Globus pallidus (tissue), 1 donor: Measurements from ENCODE around the gene RITA1.

Experiments
- DNase-seq: peaks from one replicate; pipeline ENCODE4 v3.0.0-alpha.2; 2015; ENCODE audit warnings: low spot score

Gene RITA1

DNA sequence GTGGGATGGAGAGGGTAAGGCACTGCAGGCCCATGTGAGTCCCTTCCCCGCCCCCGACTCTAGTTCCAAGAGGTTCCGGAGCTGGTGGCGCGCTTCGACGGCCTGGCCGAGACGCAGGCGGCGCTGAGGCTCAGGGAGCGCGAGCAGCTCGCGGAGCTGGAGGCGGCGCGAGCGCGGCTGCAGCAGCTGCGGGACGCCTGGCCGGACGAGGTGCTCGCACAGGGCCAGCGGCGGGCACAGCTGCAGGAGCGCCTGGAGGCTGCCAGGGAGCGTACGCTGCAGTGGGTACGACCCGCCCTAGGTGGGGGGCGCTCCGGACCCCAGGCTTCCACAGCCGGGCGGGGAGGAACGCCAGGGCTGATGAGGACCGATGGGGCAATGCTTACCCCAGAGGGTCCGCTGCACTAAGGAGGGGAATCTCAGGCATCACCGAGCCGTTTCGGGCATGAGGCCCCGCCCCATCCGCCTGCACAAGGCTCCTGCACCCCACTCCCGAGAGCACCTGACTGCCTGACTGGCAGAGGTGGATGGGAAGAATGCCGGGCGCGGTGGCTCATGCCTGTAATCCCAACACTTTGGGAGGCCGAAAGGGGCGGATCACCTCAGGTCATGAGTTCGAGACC, 31.1 kb upstream of the RITA1 start:
- DNase-seq = no peak

DNA sequence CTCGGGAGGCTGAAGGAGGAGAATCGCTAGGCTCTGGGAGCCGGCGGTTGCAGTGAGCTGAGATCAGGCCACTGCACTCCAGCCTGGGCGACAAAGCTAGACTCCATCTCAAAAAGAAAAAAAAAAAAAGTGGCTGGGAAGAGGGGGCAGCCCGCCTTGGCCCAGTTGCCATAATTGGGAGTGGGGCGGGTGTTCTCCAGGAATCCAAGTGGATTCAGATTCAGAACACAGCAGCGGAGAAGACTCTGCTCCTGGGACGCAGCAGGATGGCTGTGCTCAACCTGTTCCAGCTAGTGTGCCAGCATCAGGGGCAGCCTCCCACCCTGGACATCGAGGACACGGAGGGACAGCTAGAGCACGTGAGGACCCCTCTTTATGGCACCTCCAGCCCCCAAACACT, 30.5 kb upstream of the RITA1 start:
- no peak for DNase-seq

DNA sequence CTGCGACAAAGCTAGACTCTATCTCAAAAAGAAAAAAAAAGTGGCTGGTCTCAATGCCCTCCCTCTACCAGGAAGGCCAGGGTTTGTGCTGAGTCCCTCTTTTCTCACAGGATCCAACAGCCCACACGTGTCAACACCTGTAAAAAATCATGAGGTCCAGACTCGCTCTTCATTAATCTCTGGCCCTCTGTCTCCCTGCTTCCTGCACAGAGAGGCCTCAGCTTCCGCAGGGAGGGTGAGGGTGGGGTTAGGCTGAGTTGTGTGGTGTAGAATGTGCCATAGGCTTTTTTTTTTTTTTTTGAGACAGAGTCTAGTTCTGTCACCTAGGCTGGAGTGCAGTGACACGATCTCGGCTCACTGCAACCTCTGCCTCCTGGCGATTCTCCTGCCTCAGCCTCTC, 29.9 kb upstream of the RITA1 start:
- DNase-seq = no peak

DNA sequence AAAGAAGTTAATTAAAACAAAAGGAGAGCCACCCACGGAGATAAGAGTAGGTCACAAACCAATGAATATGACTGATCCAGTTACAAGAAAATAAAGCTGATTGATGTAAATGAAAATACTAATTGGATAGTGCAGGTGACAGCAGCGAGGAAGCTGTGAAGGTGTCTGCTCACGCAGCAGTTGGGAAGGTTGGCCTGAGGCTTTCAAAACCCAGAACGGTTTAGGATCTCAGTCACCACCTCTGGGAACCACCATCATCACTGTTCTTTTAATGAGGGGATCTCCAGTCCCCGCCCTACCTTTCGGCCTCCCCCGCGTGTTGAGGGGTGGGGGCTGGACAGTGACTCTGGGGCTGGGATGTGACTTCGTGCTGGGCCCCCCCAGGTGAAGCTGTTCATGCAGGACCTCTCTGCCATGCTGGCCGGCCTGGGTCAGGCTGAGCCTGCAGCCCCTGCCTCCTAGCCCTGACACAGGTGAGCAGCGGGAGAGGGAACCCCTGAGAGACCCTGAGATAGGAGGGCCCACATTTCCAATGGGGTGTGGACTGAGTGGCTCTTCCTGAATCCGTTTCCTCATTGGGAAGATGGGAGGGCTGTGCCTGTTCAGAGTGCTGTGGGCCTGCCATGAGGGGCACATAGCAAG, 28.2 kb upstream of the RITA1 start:
- no peak for DNase-seq

DNA sequence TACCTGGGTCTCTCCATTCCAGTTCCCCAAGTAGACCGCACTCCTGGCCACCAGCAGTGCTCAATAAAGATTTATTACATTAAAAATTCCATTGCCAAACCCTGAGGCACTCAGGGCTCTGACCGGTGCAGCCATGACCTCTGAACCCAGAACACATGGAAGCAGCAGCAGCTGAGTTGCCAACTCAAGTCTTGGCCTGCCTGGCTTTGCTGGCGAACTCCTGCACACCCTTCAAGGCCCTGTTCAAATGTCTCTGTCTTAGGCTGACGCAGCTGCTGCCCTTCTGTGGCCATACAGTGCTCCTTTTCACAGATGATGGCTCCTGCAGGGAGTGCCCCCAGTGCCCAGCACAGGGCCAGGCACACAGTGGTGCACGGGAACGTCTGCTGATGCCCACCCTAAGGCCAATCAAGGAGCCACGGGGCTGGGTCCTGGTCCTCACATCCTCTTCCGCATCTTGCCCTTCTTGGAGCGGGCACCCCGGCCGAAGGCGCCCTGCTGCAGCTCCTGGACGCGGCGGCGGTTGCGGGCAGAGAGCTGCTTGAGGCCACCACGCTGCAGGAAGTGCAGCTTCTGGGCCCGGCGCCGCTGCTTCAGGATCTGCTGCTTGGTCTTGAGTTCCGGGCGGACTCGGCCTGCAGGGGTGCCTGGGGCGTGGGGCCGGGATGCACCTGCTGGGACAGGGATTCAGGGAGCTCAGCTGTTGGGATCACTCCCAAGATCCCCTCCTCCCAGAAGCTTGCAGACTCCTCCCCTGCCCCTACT, 26.9 kb upstream of the RITA1 start:
- no peak for DNase-seq

DNA sequence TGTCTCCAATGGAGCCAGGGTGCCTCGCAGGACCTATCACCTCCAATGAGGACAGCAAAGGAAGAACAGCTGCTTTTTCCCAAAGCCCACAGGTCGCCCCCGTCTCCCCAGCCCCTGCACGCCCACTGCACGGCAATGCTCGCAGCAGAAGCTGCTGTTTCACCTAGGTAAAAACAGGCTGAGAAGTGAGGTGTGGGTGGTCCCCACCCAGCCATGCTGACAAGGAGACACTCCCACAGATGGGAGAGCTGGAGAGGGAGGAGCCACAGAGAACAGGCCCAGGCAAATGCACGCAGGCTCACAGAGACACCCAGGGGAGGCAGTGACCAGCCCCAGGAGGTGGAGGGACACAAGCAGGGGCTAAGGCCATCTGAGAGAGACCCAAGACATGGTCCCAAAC, 25.6 kb upstream of the RITA1 start:
- DNase-seq = no peak

DNA sequence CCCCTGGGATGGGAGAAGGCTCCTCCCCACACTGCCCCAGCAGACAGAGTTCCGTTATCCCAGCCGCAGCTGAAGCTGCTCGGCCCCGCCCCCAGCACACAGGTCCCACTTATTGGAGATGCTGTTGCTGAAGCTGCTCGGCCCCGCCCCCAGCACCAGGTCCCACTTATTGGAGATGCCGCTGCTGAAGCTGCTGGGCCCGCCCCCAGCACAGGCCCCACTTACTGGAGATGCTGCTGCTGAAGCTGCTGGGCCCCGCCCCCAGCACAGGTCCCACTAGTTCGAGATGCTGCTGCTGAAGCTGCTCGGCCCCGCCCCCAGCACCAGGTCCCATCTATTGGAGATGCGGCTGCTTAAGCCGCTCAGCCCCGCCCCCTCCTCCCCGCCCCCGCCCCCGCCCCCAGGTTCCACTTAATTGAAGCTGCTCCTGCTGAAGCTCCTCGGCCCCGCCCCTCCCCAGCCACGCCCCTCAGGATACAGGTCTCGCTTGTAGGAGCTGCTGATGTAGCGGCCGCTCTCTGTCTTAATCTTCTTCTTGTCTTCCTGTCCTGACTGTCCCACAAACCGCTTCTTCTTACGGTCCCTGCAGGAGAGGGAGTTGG, 24.0 kb upstream of the RITA1 start:
- no peak for DNase-seq

DNA sequence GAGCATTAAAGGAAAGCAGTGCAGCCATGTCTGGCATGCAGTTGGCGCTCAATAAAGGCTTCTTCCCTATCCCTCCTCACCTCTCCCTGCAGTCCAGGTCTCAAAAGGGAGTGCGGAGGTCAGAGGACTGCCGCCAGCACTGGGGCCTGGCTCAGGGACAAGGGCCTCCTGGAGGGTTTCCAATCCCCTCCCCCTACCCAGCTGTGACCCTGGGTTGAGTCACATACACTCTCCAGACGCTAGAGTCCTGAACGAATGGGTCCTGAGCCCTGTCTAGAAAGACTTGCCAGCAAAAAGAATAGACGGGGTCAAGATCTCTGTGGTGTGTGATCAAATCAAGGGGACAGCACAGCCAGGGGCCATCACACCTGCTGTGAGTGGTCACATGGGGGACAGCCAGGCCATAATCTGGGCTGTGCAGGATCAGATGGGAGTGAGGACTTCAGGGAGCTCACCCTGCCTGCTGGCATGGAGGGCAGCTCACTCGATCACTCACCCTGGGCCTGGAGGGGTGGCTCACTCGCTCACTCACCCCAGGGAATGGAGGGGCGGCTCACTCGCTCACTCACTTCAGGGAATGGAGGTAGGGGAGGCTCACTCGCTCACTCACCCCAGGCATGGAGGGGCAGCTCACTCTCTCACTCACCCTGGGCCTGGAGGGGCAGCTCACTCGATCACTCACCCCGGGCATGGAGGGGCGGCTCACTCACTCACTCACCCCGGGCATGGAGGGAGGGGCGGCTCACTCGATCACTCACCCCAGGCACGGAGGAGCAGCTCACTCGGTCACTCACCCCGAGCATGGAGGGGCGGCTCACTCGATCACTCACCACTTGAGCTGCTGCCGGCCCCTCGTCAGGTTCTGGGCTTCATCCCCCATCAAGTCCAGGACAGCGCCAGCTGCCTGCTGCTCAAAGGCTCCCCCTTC, 23.2 kb upstream of the RITA1 start:
- DNase-seq = no peak

DNA sequence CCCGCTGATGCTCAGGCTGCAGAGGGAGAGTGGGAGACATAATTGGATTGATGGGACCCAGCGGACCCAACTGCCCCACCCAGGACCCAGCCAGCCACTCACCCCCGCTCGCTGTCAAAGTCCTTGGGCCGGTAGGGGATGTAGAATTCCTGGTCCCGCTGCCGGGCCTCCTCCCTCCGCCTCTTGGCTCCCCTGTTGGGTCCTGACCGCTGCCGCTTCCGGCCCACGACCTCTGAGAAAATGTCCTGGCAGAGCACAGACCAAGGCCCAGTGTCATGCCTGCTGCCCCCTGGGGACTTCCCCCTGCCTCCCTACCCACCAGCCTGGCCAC, 22.5 kb upstream of the RITA1 start:
- no peak for DNase-seq

DNA sequence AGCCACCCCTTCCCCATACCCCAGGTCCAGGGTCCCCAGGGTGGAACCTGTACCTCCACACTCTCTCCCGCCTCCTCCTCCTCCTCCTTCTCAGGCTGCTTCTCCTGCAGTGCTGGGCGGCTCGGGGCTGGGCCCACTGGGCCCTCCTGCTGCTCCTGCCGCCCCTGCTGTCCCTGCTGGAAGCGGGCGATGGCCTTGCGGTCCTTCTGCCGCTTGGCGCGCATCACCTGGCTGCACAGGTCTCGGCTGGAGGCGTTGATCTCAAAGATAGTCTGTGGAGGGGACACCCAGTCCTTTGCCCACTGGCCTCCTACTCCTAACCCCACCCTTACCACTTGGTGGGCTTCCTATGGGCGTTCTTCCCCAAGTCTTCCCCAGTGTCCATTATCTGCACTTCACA, 21.5 kb upstream of the RITA1 start:
- DNase-seq = no peak

DNA sequence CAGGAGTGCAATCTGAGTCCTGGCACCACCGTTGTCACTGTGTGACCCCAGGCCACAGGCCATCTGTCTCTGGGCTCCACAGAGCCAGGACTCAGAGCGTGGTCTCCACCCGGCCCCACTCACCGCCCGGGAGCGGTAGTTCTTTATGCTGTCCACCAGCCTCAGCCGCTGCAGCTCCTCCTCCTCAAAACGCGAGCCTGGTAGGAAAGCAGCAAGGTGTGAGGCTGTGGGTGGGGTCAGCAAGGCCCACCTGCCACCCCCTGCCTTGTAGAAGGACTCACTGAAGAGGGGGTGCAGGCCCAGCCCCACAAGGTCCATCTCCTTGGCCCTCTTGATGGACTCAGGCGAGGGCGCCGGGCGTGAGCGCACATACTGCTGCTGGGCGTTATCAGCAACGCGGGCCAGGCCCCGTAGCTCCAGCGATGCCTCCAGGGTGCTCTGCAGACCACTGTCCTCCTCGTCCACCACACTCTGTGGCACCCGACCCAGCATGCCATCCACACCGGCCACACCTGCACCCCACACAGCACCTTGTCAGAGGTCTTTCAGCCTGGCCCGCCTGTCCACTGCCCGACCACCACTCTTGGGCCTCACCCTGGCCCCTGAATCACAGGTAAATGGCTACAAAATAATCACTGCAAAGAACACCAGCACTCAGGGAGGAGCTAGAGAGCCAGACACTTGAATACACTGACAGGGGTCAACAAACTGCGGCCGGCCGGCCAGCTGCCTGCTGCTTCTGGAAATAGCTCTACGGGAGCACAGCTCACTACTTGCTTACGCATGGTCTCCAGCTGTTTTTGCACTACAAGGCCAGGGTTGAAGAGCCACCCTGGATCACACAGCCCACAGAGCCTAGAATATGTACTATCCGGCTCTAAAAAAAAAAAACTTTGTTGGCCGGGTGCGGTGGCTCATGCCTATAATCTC, 19.7 kb upstream of the RITA1 start:
- DNase-seq = no peak

DNA sequence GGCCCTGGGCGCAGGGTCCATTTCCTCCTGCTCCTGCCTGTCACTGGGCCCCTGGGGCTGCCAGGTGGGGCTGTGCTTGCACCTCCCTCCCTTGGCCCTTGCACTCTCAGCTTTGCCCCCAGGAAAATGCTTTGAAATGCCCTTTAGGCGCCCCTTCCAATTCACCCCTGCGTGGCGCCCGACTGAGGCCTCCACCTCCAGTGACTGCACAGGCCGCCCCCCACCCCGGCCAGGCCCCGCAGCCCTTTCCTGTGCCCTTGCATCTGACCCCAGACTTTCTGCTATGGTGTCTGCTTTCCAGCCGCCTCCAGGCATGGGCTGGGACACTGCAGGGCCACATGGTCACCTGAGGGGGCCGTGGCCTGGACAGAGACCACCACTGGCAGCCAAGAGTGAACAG, 17.7 kb upstream of the RITA1 start:
- no peak for DNase-seq

DNA sequence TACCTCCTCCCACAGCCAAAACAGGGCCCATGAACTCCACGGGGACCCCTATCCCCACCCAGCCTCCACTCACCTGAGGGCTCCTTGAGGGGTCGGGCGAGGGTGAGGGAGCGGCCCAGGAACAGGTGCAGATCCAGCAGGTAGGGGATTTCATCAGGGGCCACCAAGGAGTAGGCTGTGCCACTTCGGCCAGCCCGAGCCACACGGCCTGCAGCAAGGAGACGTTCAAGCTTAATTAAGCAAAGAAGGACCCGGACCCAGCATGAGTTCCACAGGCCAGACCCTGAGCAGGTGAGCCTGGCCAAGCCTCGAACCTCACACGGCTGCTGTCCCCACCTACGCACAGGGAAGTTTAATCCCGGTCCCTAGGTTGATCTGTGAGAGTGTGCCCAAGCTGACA, 15.8 kb upstream of the RITA1 start:
- no peak for DNase-seq

DNA sequence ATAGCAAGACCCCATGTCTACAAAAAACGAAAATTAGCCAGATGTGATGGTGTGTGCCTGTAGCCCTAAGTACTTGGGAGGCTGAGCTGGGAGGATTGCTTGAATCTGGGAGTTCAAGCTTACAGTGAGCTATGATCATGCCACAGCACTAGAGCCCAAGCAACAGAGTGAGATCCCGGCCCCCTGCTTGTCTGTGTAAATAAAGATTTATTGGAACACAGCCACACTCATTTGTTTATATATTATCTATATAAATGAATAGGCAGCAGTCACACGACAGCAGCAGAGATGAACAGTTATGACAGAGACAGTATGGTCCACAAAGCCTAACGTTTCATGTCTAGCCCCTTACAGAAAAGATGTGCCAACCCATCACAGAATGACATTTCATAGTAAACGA, 15.1 kb upstream of the RITA1 start:
- DNase-seq = no peak

DNA sequence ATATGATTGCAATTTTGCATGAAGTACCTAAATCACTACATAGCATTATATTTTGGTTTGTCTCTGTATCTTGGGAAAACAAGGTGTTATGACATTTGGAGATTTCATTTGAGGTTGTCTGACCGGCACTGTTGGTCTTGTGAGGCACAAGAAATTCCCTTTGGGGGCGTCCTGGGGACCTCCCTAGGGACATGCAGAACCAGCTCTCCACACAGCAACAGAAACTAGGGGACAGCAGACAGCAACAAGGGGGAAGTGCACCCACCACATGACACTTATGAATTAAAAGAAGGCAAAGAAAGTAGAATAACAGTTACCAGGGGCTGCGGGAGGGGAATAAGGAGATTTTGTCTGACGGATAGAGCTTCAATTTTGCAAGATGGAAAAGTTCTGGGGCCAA, 14.6 kb upstream of the RITA1 start:
- DNase-seq = no peak

DNA sequence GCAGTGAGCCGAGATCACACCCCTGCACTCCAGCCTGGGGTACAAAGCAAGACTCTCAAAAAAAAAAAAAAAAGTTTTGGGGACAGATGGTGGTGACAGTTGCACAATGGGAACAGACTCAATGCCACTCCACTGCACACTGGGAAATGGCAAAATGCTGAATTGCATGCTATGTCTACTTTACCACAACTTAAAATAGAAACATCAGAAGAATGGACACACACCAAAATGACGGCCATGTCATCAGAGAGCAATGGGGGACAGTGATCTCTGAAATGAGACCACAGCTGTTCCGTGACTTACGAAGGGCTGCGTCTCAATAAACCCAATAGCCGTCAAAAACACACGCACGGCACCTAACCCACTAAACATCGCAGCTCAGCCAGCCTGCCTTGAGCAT, 14.0 kb upstream of the RITA1 start:
- no peak for DNase-seq

DNA sequence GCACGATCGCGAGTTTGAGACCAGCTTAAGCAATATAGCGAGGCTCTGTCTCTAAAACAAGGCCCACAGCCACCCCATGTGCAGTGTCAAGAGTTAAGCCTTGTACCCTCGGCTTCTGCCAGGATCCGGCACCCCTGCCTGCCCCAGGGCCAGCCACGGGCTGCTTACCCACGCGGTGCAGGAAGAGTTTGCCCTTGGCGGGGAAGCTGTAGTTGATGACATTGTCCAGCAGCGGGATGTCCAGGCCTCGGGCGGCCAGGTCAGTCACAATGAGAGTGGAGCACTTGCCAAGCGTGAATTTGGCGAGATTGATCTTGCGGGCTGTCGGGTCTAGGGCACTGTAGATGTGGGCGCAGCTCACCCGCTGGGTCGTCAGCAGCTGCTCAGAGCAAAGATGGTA, 13.3 kb upstream of the RITA1 start:
- DNase-seq = no peak

DNA sequence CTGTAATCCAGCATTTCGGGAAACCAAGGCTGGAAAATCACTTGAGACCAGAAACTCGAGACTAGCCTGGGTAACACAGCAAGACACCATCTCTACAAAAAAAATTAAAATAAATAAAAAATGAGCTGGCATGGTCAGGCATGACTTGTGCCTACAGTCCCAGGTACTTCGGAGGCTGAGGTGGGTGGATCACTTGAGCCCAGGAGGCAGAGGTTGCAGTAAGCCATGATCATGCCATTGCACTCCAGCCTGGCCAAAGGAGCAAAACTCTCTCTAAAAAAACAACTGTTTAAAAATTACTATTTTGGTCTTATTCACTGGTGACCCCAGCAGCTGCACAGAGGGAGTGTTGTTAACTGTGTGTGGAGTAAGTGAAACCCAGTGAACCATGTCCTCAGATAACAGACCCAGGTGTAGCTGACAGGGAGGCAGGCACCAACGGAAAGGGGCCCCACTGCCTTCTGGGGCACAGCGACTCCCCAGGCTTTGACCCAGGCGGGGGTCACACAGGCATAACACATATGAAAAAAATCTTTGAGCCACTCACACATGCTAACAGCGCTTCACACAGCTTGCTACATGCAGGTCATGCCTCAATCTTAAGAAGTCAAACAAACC, 12.3 kb upstream of the RITA1 start:
- DNase-seq = no peak

DNA sequence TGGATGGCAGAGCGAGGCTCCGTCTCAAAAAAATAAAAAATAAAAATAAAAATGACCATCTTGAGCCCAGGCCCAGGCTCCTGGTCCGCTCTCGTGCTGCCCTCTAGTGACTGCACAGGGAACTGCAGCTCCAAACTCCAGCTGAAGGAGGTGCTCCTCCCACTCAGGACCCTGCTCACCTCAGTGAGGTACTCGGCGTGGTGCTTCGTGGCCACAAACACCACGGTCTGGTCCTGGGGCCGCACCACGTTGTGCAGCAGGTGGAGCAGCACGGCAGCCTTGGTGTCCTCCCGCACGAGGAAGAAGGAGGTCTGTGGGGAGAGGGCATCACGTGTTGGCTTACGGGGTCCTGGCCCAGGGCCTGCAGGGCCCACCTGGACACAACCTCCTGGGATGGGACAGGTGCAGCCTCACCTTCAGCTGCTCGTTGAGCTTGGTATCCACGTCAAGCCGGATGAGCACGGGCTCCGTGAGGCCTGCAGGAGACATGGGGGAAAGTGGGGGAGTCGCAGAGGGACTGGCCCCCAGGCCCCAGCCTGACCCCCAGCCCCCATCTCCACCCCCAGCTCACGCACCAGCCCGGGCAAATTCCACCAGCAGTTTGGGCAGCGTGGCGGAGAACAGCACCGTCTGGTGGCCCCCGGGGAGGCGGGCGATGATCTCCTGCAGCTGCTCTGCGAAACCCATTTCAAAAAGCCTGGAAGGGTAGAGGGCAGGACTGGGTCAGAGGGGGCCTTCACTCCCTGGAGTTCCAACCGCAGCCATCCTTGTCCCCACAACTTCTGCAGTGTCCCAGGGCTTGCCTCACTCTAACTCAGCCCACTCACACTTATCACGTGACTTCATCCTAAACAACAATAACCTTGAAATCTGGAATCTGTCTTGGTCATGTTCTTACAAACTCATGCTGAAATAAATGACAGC, 10.8 kb upstream of the RITA1 start:
- DNase-seq = peak; percentile 51

DNA sequence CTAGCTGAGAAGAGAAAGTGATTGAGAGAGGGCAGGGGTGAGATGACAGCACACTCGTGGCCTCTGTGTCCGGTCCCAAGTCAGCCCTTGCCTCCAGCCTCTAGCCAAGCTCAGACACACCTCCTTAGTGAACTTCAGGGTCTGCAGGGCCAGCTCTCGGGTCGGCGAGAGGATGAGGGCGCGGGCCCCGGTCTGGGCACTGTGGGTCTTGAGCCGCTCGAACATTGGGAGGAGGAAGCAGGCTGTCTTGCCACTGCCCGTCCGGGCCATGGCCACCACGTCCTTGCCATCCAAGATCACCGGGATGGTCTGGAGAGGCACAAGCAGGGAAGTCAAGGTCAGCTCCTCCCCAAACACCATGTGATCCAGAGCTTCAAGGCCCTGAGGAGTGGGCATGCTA, 6.5 kb upstream of the RITA1 start:
- DNase-seq = no peak
